NCI-H128 (cell line): ENCODE results near the gene EXOC6B.

ENCODE experiments used
- DNase-seq: peaks from one replicate; lab custom pipeline; 2025; ENCODE audit not compliant: unreplicated experiment; lab: John Stamatoyannopoulos, UW

The EXOC6B gene

GRCh38 chr2:72830273-72830672 is 4.4 kb upstream of the EXOC6B start:
- DNase-seq = no peak

GRCh38 chr2:72828840-72829507 is 3.1 kb upstream of the EXOC6B start:
- no peak for DNase-seq

GRCh38 chr2:72827966-72828646 is 2.3 kb upstream of the EXOC6B start:
- no peak for DNase-seq

- no peak for DNase-seq
Observed at GRCh38 chr2:72827487-72827886, 1.7 kb upstream of the EXOC6B start.

- DNase-seq = no peak
Observed at GRCh38 chr2:72826156-72826477, 284 bp upstream of the EXOC6B start.

GRCh38 chr2:72824224-72824842 is 1.5 kb downstream of the EXOC6B start:
- no peak for DNase-seq

- no peak for DNase-seq
Observed at GRCh38 chr2:72822794-72823193, 3.0 kb downstream of the EXOC6B start.

GRCh38 chr2:72821983-72822382 is 3.9 kb downstream of the EXOC6B start:
- DNase-seq = no peak

- no peak for DNase-seq
Observed at GRCh38 chr2:72821118-72821517, 4.7 kb downstream of the EXOC6B start.

GRCh38 chr2:72819501-72819900 is 6.3 kb downstream of the EXOC6B start:
- DNase-seq = no peak

GRCh38 chr2:72815655-72816278 is 10.1 kb downstream of the EXOC6B start:
- no peak for DNase-seq

- no peak for DNase-seq
Observed at GRCh38 chr2:72813841-72814240, 12.0 kb downstream of the EXOC6B start.

- DNase-seq = no peak
Observed at GRCh38 chr2:72810165-72810564, 15.7 kb downstream of the EXOC6B start.

GRCh38 chr2:72809095-72809494 is 16.7 kb downstream of the EXOC6B start:
- DNase-seq = no peak

GRCh38 chr2:72806280-72806945 is 19.4 kb downstream of the EXOC6B start:
- no peak for DNase-seq

- DNase-seq = no peak
Observed at GRCh38 chr2:72803626-72804320, 22.1 kb downstream of the EXOC6B start.

- no peak for DNase-seq
Observed at GRCh38 chr2:72803151-72803550, 22.7 kb downstream of the EXOC6B start.

GRCh38 chr2:72800492-72800891 is 25.3 kb downstream of the EXOC6B start:
- no peak for DNase-seq

GRCh38 chr2:72797740-72798139 is 28.1 kb downstream of the EXOC6B start:
- DNase-seq = no peak

GRCh38 chr2:72796766-72797165 is 29.1 kb downstream of the EXOC6B start:
- no peak for DNase-seq

- DNase-seq = no peak
Observed at GRCh38 chr2:72794572-72794971, 31.3 kb downstream of the EXOC6B start.
